ENCODE data around the gene LNX1. TPM values are rescaled to one million over a fixed set of nuclear protein-coding genes. Genes with fewer than 3 reads are reported as not detected.

LNX1 gene
- total and polyA plus RNA-seq, 2 of the 8 experiments (the other 6 are each of a cell fraction or from before 2014, with no cell fraction given): 2.7 to 3.8 TPM

- no peak for TF ChIP-seq TEAD4 (IDR thresholded peaks at IDR 0.05; ENCODE audit: low read depth, low read length)
- no peak for TF ChIP-seq CHD7 (IDR thresholded peaks at IDR 0.05; ENCODE audit: insufficient replicate concordance, low read length)
- no peak for TF ChIP-seq YY1 (IDR thresholded peaks at IDR 0.05; ENCODE audit: low read depth, low read length)
Observed at GRCh38 chr4:53595834-53596233, 4.5 kb upstream of the LNX1 start (continued).

Data from H1 (cell line).